Mesenchymal stem cell (in vitro differentiated cells and primary cell): ENCODE measurements around the gene VCP.

Experiments
- DNase-seq: peaks from one replicate; pipeline ENCODE4 v3.0.0-alpha.2; 2013
- H2AFZ ChIP-seq: one replicate; pipeline ENCODE4 v1.6.1; 2013; ENCODE audit warnings: low read depth, mild to moderate bottlenecking, control low read depth, inconsistent platforms, low read length, moderate library complexity
- H2AK5ac ChIP-seq: 2 replicates; pipeline ENCODE4 v1.6.1; 2013; ENCODE audit warnings: low read length, moderate library complexity, mild to moderate bottlenecking, inconsistent platforms; ENCODE audit not compliant: severe bottlenecking
- H2BK120ac ChIP-seq: one replicate; pipeline ENCODE4 v1.6.1; 2013; ENCODE audit warnings: low read depth, mild to moderate bottlenecking, inconsistent platforms, low read length, moderate library complexity
- H2BK12ac ChIP-seq, 2 experiments: one replicate each; pipeline ENCODE4 v1.6.1; 2013; ENCODE audit warnings: inconsistent platforms in 2 of 2, low read length in 2 of 2, mild to moderate bottlenecking in 2 of 2, moderate library complexity in 2 of 2, control low read depth in 1 of 2
- H2BK15ac ChIP-seq: one replicate; pipeline ENCODE4 v1.6.1; 2013; ENCODE audit warnings: mild to moderate bottlenecking, low read depth, inconsistent platforms; ENCODE audit not compliant: poor library complexity, severe bottlenecking
- H2BK5ac ChIP-seq: 2 replicates; pipeline ENCODE4 v1.6.1; 2013; ENCODE audit warnings: low read depth, mild to moderate bottlenecking, low read length, control low read depth, inconsistent platforms; ENCODE audit not compliant: poor library complexity, severe bottlenecking
- H3K14ac ChIP-seq, 2 experiments: one replicate each; pipeline ENCODE4 v1.6.1; 2013; ENCODE audit warnings: inconsistent platforms in 2 of 2, low read length in 2 of 2, control low read depth in 1 of 2, mild to moderate bottlenecking in 1 of 2, moderate library complexity in 1 of 2
- H3K18ac ChIP-seq, 2 experiments: one replicate each; pipeline ENCODE4 v1.6.1; 2013; ENCODE audit warnings: inconsistent platforms in 2 of 2, low read length in 2 of 2, control low read depth in 1 of 2, low read depth in 1 of 2, mild to moderate bottlenecking in 1 of 2
- H3K23ac ChIP-seq, 2 experiments: one replicate each; pipeline ENCODE4 v1.6.1; 2013; ENCODE audit warnings: inconsistent platforms in 2 of 2, low read length in 2 of 2, mild to moderate bottlenecking in 2 of 2, moderate library complexity in 2 of 2, control low read depth in 1 of 2
- H3K27ac ChIP-seq: 2 replicates; pipeline ENCODE4 v1.5.1; 2013; ENCODE audit warnings: mild to moderate bottlenecking, moderate library complexity, low read length, control low read depth, inconsistent platforms; ENCODE audit not compliant: poor library complexity, severe bottlenecking
- H3K27me3 ChIP-seq, 2 experiments: 2 replicates each; pipeline versions ENCODE4 v1.6.1 to v1.7.0; 2013; ENCODE audit warnings: low read length in 2 of 2, mild to moderate bottlenecking in 2 of 2, moderate library complexity in 2 of 2, control low read depth in 1 of 2, inconsistent platforms in 1 of 2; ENCODE audit not compliant: control insufficient read depth in 1 of 2, insufficient read depth in 1 of 2
- H3K36me3 ChIP-seq, 2 experiments: 2 replicates each; pipeline versions ENCODE4 v1.6.1 to v1.7.0; 2013; ENCODE audit warnings: low read length in 2 of 2, control low read depth in 1 of 2, inconsistent platforms in 1 of 2, low read depth in 1 of 2, mild to moderate bottlenecking in 1 of 2; ENCODE audit not compliant: insufficient read depth in 2 of 2, control insufficient read depth in 1 of 2
- H3K4ac ChIP-seq, 2 experiments: one replicate each; pipeline ENCODE4 v1.6.1; 2013; ENCODE audit warnings: inconsistent platforms in 2 of 2, low read length in 2 of 2, mild to moderate bottlenecking in 2 of 2, moderate library complexity in 2 of 2, control low read depth in 1 of 2, low read depth in 1 of 2
- H3K4me1 ChIP-seq: 2 replicates; pipeline ENCODE4 v1.6.1; 2013; ENCODE audit warnings: low read depth, low read length, control low read depth; ENCODE audit not compliant: control insufficient read depth, insufficient read depth
- H3K4me2 ChIP-seq: 2 replicates; pipeline ENCODE4 v1.6.1; 2013; ENCODE audit warnings: low read length, mild to moderate bottlenecking, inconsistent platforms; ENCODE audit not compliant: poor library complexity, severe bottlenecking
- H3K4me3 ChIP-seq, 2 experiments: 2 replicates each; pipeline versions ENCODE4 v1.5.1 to v1.7.0; 2013; ENCODE audit warnings: low read length in 2 of 2, mild to moderate bottlenecking in 2 of 2, control low read depth in 1 of 2, low read depth in 1 of 2; ENCODE audit not compliant: insufficient read depth in 1 of 2
- H3K79me1 ChIP-seq: replicated peaks from 2 replicates; pipeline ENCODE4 v1.6.1; 2013; ENCODE audit warnings: mild to moderate bottlenecking, control low read depth, low read length, inconsistent platforms; ENCODE audit not compliant: poor library complexity, severe bottlenecking
- H3K9ac ChIP-seq: 2 replicates; pipeline ENCODE4 v1.7.0; 2013; ENCODE audit warnings: mild to moderate bottlenecking, low read length, moderate library complexity
- H3K9me3 ChIP-seq: 2 replicates; pipeline ENCODE4 v1.7.0; 2013; ENCODE audit warnings: mild to moderate bottlenecking, low read length; ENCODE audit not compliant: control insufficient read depth
- H4K8ac ChIP-seq: one replicate; pipeline ENCODE4 v1.6.1; 2013; ENCODE audit warnings: inconsistent platforms, mild to moderate bottlenecking, low read length, moderate library complexity
- H4K91ac ChIP-seq: one replicate; pipeline ENCODE4 v1.6.1; 2013; ENCODE audit warnings: mild to moderate bottlenecking, low read length, inconsistent platforms
- WGBS: methylation state at CpG from one replicate; pipeline ENCODE4 v1.1.7; 2013; ENCODE audit warnings: mixed read lengths; 5-methylcytosine and 5-hydroxymethylcytosine counted together

The VCP gene

DNA sequence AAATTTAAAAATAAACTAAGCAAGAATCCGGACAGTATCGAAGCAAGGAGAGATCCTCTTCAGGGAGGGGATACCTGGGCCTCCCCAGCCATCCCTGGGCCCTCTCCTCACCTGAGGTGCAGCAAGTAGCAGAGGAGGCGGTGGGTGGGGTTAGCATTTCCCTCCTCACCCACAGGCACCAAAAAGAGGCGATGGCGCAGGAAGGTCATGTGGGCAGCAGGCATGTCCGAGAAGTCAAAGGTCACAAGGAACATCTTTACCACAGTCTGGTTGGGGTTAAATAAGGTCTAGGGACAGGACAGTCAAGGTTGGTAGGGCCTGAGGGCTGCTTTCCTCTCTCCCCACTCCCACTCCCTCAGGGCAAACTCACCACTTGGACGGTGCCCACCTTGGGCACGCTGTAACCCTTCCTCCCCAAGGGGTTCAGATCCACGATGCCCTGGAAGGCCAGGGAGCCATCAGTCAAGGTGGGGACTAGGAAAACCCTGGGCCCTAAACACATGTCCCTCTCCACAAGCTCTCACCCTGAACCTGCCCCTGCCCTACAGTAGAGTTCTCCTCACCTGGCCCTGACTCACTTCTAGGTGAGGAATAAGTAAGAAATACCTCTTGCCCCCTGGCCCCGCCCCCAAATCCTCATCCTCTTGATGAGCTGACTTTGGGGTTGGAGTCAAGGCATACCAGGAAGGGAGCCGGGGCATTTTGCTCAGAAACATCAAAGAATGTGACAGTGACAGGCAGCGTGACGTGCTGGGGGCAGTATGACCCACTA, 33.3 kb upstream of the VCP start:
- Histone ChIP-seq H3K4ac (no peak overlapping the region), H3K23ac (no peak overlapping the region), H3K79me1 (peaks cover 55% of the 10 kb centered on the region), H3K27ac (no peak overlapping the region), H3K14ac (no peak overlapping the region), H2BK12ac (no peak overlapping the region), H3K9me3 (no peaks in the 10 kb centered on the region), H3K4me3 (no peak overlapping the region), H4K8ac (no peak overlapping the region), H4K91ac (no peak overlapping the region), H3K4me1 (peaks cover 34% of the 10 kb centered on the region), H3K36me3 (peaks cover 62 to 73% of the 10 kb centered on the region in 2 experiments), H2BK120ac (no peak overlapping the region), H3K9ac (peak overlapping the region; percentile 99), H3K4me2 (no peak overlapping the region), H2BK5ac (no peak overlapping the region), H2BK15ac (no peak overlapping the region), H3K27me3 (no peaks in the 10 kb centered on the region), H3K18ac (no peak overlapping the region), H2AK5ac (no peak overlapping the region), H2AFZ (no peak overlapping the region)
- over 99% methylated on average over 9 of the region's 13 CpGs for WGBS
- DNase-seq, result no peak

GRCh38 chr9:35105126-35105525, 32.7 kb upstream of the VCP start:
- peaks cover 60% of the 10 kb centered on the region for H3K79me1 ChIP-seq
- no peak overlapping the region for H4K8ac ChIP-seq
- no peak for DNase-seq
- H3K4ac ChIP-seq, result no peak overlapping the region
- 97% methylated on average over 11 of the region's 12 CpGs for WGBS
- peaks cover 29% of the 10 kb centered on the region for H3K4me1 ChIP-seq
- no peak overlapping the region for H3K14ac ChIP-seq
- no peak overlapping the region for H3K27ac ChIP-seq
- H3K9ac ChIP-seq, result peak overlapping the region; percentile 99
- H3K27me3 ChIP-seq, result no peaks in the 10 kb centered on the region
- no peak overlapping the region for H2BK5ac ChIP-seq
- H2AK5ac ChIP-seq, result no peak overlapping the region
- no peak overlapping the region for H3K4me2 ChIP-seq
- no peaks in the 10 kb centered on the region for H3K9me3 ChIP-seq
- no peak overlapping the region for H2BK15ac ChIP-seq
- peaks cover 67 to 79% of the 10 kb centered on the region in 2 experiments for H3K36me3 ChIP-seq
- no peak overlapping the region for H3K4me3 ChIP-seq
- H4K91ac ChIP-seq, result no peak overlapping the region
- H2AFZ ChIP-seq, result no peak overlapping the region
- no peak overlapping the region for H2BK12ac ChIP-seq
- H3K18ac ChIP-seq, result no peak overlapping the region
- H2BK120ac ChIP-seq, result no peak overlapping the region
- H3K23ac ChIP-seq, result no peak overlapping the region

DNA sequence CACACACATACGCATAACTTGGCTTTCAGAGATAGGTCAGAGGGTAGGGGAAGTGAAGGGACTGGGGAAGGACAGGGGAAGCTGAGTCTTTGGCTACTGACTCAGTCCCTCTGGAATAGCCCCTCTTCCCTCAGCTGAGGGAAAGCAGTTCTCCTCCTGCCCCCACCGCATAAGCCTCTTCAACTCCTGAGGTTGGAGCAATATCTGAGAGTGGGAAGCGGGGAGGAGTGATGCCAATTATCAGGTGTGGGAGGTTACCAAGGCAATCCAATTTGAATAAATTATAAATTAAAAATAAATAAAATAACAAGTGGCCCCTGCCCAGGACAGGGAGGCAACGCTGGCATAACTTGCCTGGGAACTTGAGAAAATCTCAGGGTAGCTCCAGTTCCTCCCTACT, 32.2 kb upstream of the VCP start:
- Histone ChIP-seq H3K4me1 (peaks cover 25% of the 10 kb centered on the region), H3K27me3 (no peaks in the 10 kb centered on the region), H3K9ac (peak overlapping the region; percentile 99), H3K79me1 (peaks cover 61% of the 10 kb centered on the region), H4K8ac (no peak overlapping the region), H2BK12ac (no peak overlapping the region), H3K4ac (no peak overlapping the region), H3K27ac (no peak overlapping the region), H3K4me3 (no peak overlapping the region), H2AFZ (no peak overlapping the region), H3K18ac (no peak overlapping the region), H4K91ac (no peak overlapping the region), H3K36me3 (peaks cover 73 to 85% of the 10 kb centered on the region in 2 experiments), H3K4me2 (no peak overlapping the region), H2BK120ac (no peak overlapping the region), H3K14ac (no peak overlapping the region), H3K9me3 (no peaks in the 10 kb centered on the region), H3K23ac (no peak overlapping the region), H2BK15ac (no peak overlapping the region), H2BK5ac (no peak overlapping the region), H2AK5ac (no peak overlapping the region)
- no peak for DNase-seq
- WGBS, result 90% methylated on average over 2 of the region's 4 CpGs

DNA sequence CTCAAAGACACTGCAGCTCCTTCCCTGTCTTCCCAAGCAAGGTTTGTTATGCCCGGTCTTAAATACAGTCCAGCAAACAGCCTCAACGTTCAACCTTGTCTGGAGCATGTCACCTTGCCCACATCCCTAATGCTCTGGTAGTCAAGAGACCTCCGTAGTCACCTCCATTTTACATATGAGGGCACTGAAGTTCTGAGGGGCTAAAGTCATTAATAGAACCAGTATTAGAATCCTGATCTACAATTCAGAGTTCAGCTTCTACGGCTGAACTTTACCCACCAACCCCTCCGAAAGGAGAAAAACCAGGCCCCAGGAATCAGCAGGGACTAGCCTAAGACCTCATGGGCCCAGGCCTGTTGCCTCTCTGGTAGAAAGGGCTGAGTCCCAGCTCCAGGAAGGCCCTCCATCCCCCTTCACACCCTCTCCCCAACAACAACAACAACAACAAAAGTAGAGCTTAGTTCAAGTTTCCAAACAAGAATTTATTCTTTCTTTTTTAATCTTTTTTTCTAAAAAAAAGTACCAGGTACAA, 31.3 kb upstream of the VCP start:
- Histone ChIP-seq H3K27ac (peak overlapping the region; percentile 38), H2BK5ac (no peak overlapping the region), H3K36me3 (peaks cover 69 to 81% of the 10 kb centered on the region in 2 experiments), H2AFZ (no peak overlapping the region), H3K4ac (no peak overlapping the region), H4K8ac (peak overlapping the region; percentile 52), H2BK120ac (no peak overlapping the region), H2AK5ac (no peak overlapping the region), H2BK15ac (no peak overlapping the region), H3K4me3 (peak overlapping the region in 1 of 2 experiments; percentile 94), H3K14ac (no peak overlapping the region), H3K23ac (no peak overlapping the region), H4K91ac (no peak overlapping the region), H3K9ac (peak overlapping the region; percentile 99), H3K4me1 (peaks cover 19% of the 10 kb centered on the region), H3K18ac (no peak overlapping the region), H3K9me3 (no peaks in the 10 kb centered on the region), H3K4me2 (peak overlapping the region; percentile 76), H3K79me1 (peaks cover 57% of the 10 kb centered on the region), H2BK12ac (no peak overlapping the region), H3K27me3 (no peaks in the 10 kb centered on the region)
- WGBS, result 58% methylated on average over 5 of the region's 5 CpGs
- DNase-seq, result no peak
